Amniotic epithelial cell (primary cell): ENCODE measurements around the gene GIT1.
A peak's percentile ranks its signal among the peaks of the same experiment; 100 is the strongest.

Source experiments
- DNase-seq: peaks from one replicate; pipeline ENCODE4 v3.0.0-alpha.2; 2010; ENCODE audit warnings: low read depth

Gene GIT1

GRCh38 chr17:29589524-29590410, at the start of gene GIT1:
TSS of gene GIT1 (minus strand) at chr17:29589648. CDS start at chr17:29589378, 270 bp downstream.
- peak; percentile 77 for DNase-seq

- no peak for DNase-seq
Measured at GRCh38 chr17:29633886-29634285, 44.4 kb upstream of the GIT1 start.

- no peak for DNase-seq
Measured at GRCh38 chr17:29630630-29631193, 41.3 kb upstream of the GIT1 start.

- no peak for DNase-seq
Measured at GRCh38 chr17:29629839-29630238, 40.4 kb upstream of the GIT1 start.

GRCh38 chr17:29628644-29629043, 39.2 kb upstream of the GIT1 start:
- no peak for DNase-seq

GRCh38 chr17:29627951-29628350, 38.5 kb upstream of the GIT1 start:
- DNase-seq, result no peak

GRCh38 chr17:29625037-29625750, 35.7 kb upstream of the GIT1 start:
- peak; percentile 44 for DNase-seq

GRCh38 chr17:29624586-29624985, 35.1 kb upstream of the GIT1 start:
- no peak for DNase-seq

GRCh38 chr17:29623283-29623647, 33.8 kb upstream of the GIT1 start:
- no peak for DNase-seq

GRCh38 chr17:29622337-29623282, 33.2 kb upstream of the GIT1 start, which contains the start of gene CORO6:
TSS of gene CORO6 (minus strand) at chr17:29622912. CDS start at chr17:29621421, 1,491 bp downstream.
- no peak for DNase-seq

- DNase-seq, result no peak
Measured at GRCh38 chr17:29621751-29622194, 32.3 kb upstream of the GIT1 start.

GRCh38 chr17:29620779-29621500, 31.5 kb upstream of the GIT1 start:
- DNase-seq, result no peak

GRCh38 chr17:29620271-29620670, 30.8 kb upstream of the GIT1 start:
- DNase-seq, result no peak

GRCh38 chr17:29619251-29619650, 29.8 kb upstream of the GIT1 start:
- peak; percentile 66 for DNase-seq

GRCh38 chr17:29618272-29619065, 29.0 kb upstream of the GIT1 start:
- no peak for DNase-seq

- DNase-seq, result peak; percentile 64
Measured at GRCh38 chr17:29617481-29618271, 28.2 kb upstream of the GIT1 start.

- peak; percentile 69 for DNase-seq
Measured at GRCh38 chr17:29617125-29617480, 27.7 kb upstream of the GIT1 start.

GRCh38 chr17:29616300-29617048, 27.0 kb upstream of the GIT1 start:
- DNase-seq, result no peak
